A549 treated with Mapracorat at 1 μM for 4 hours (cell line): Measurements from ENCODE around the gene MOBP. TPM values are rescaled to one million over a fixed set of nuclear protein-coding genes. Genes with fewer than 3 reads are reported as not detected.

Experiments used
- total RNA-seq: library from RNA; stranded (reverse); fragments of 200-300 nt; extraction: Qiagen RNA extraction; gene quantifications from 5 replicates; pipeline ENCODE4 v1.2.3, GENCODE V29; 2022

MOBP gene
- total RNA-seq: 0.04 to 0.16 TPM (median 0.07 TPM) in 5 replicates

GRCh38 chr3:39467394-39468107 lies at the start of gene MOBP:
Gene MOBP, plus strand, starts transcription at chr3:39467680. Its CDS starts 34,390 bp downstream, at chr3:39502070.

Other genes with a start within 250 kb of the MOBP start
- 0.04 TPM in 1 of 5 replicates, not detected in the others for gene CX3CR1, start 187.6 kb upstream of the MOBP start, total RNA-seq
- not detected in 5 replicates for gene CCR8, start 138.0 kb upstream of the MOBP start, total RNA-seq
- 36.1 to 47.2 TPM (median 39.2 TPM) in 5 replicates for gene SLC25A38, start 84.3 kb upstream of the MOBP start, total RNA-seq
- gene RPSA, start 61.0 kb upstream of the MOBP start, total RNA-seq: 2,637 to 2,714 TPM (median 2,658 TPM) in 5 replicates